ENCODE measurements around the gene ADI1. TPM values are rescaled to one million over a fixed set of nuclear protein-coding genes. Genes with fewer than 3 reads are reported as not detected.
A peak's percentile ranks its signal among the peaks of the same experiment; 100 is the strongest.

ADI1 gene
- polyA plus RNA-seq, 1 of the 3 experiments (the other 2 are of a cell fraction): 67.2 TPM

GRCh38 chr2:3518496-3519254, 656 bp downstream of the ADI1 start (continued):
- TF ChIP-seq, protein P1, sequence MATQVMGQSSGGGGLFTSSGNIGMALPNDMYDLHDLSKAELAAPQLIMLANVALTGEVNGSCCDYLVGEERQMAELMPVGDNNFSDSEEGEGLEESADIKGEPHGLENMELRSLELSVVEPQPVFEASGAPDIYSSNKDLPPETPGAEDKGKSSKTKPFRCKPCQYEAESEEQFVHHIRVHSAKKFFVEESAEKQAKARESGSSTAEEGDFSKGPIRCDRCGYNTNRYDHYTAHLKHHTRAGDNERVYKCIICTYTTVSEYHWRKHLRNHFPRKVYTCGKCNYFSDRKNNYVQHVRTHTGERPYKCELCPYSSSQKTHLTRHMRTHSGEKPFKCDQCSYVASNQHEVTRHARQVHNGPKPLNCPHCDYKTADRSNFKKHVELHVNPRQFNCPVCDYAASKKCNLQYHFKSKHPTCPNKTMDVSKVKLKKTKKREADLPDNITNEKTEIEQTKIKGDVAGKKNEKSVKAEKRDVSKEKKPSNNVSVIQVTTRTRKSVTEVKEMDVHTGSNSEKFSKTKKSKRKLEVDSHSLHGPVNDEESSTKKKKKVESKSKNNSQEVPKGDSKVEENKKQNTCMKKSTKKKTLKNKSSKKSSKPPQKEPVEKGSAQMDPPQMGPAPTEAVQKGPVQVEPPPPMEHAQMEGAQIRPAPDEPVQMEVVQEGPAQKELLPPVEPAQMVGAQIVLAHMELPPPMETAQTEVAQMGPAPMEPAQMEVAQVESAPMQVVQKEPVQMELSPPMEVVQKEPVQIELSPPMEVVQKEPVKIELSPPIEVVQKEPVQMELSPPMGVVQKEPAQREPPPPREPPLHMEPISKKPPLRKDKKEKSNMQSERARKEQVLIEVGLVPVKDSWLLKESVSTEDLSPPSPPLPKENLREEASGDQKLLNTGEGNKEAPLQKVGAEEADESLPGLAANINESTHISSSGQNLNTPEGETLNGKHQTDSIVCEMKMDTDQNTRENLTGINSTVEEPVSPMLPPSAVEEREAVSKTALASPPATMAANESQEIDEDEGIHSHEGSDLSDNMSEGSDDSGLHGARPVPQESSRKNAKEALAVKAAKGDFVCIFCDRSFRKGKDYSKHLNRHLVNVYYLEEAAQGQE (IDR thresholded peaks at IDR 0.05; ENCODE audit: low read depth, low read length): no peak
- TF ChIP-seq TAF1 (IDR thresholded peaks at IDR 0.05; ENCODE audit: borderline replicate concordance, low read depth, low read length) (peak; percentile 72; the same call in 1 of the 2 replicates), MEF2A (IDR thresholded peaks at IDR 0.05; ENCODE audit: borderline replicate concordance, low read depth) (no peak), SMC3 (IDR thresholded peaks at IDR 0.05; ENCODE audit: low read depth, low read length) (no peak), RAD21 (IDR thresholded peaks at IDR 0.05; ENCODE audit: low read length) (no peak), ELF1 (IDR thresholded peaks at IDR 0.05) (no peak)

GRCh38 chr2:3517948-3518495, 1.3 kb downstream of the ADI1 start:
- Histone ChIP-seq H3K4me3 (ENCODE audit: low read depth in 2 of 2, low read length in 1 of 2) (peak overlapping the region; percentile 78 to 82), H3K79me2 (ENCODE audit: insufficient read depth) (peaks cover 30% of the 10 kb centered on the region), H3K9me3 (no peaks in the 10 kb centered on the region), H3K9ac (peak overlapping the region; percentile 77), H2AFZ (ENCODE audit: low read depth) (peak overlapping the region; percentile 60), H3K27ac (ENCODE audit: low read depth in 2 of 2, low read length in 1 of 2) (peak overlapping the region; percentile 74 to 96), H3K36me3 (replicated peaks in 1 of 2; ENCODE audit: control insufficient read depth in 1 of 2, insufficient read depth in 2 of 2, low read length in 1 of 2) (peaks cover 16 to 21% of the 10 kb centered on the region in 2 experiments), H3K4me1 (ENCODE audit: control insufficient read depth in 1 of 2, insufficient read depth in 2 of 2, low read depth in 1 of 2, low read length in 1 of 2) (peaks cover 9 to 23% of the 10 kb centered on the region in 2 experiments), H4K20me1 (ENCODE audit: insufficient read depth) (no peaks in the 10 kb centered on the region), H3K4me2 (peak overlapping the region; percentile 78), H3K27me3 (ENCODE audit: insufficient read depth) (no peaks in the 10 kb centered on the region), H3K9me2 (no peaks in the 10 kb centered on the region), H3F3A (replicated peaks; ENCODE audit: insufficient read depth) (peaks cover 4% of the 10 kb centered on the region)
- 50% methylated on average over 3 of the region's 3 CpGs for WGBS (ENCODE audit: low lambda C conversion rate)
- no peak for DNase-seq
- CTCF ChIA-PET: interaction anchor here (2.2 kb wide), 1 partner anchor 133 kb away, joined by 5 read pairs; no protein-coding TSS in a partner anchor
- no peak for TF ChIP-seq GATA2 (CRISPR knock-in tag; IDR thresholded peaks at IDR 0.05)
- TF ChIP-seq MXI1 (IDR thresholded peaks at IDR 0.05; ENCODE audit: low read depth, low read length): no peak; the same call in 1 of the 2 replicates
- no peak for TF ChIP-seq TEAD4 (IDR thresholded peaks at IDR 0.05; ENCODE audit: borderline replicate concordance, insufficient read depth)
- TF ChIP-seq FOSL2 (IDR thresholded peaks at IDR 0.05; ENCODE audit: borderline replicate concordance, low read depth): no peak
- TF ChIP-seq, protein P1 (IDR thresholded peaks at IDR 0.05; ENCODE audit: low read depth, low read length): no peak
- no peak for TF ChIP-seq ELF1 (IDR thresholded peaks at IDR 0.05)
- TF ChIP-seq EP300 (IDR thresholded peaks at IDR 0.05; ENCODE audit: borderline replicate concordance in 1 of 2, low read depth in 1 of 2, low read length in 1 of 2): no peak
- TF ChIP-seq GABPA (IDR thresholded peaks at IDR 0.05; ENCODE audit: low read depth): no peak; the same call in 1 of the 2 replicates
- TF ChIP-seq, protein P2, sequence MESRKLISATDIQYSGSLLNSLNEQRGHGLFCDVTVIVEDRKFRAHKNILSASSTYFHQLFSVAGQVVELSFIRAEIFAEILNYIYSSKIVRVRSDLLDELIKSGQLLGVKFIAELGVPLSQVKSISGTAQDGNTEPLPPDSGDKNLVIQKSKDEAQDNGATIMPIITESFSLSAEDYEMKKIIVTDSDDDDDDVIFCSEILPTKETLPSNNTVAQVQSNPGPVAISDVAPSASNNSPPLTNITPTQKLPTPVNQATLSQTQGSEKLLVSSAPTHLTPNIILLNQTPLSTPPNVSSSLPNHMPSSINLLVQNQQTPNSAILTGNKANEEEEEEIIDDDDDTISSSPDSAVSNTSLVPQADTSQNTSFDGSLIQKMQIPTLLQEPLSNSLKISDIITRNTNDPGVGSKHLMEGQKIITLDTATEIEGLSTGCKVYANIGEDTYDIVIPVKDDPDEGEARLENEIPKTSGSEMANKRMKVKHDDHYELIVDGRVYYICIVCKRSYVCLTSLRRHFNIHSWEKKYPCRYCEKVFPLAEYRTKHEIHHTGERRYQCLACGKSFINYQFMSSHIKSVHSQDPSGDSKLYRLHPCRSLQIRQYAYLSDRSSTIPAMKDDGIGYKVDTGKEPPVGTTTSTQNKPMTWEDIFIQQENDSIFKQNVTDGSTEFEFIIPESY (IDR thresholded peaks at IDR 0.05; ENCODE audit: borderline replicate concordance, low read depth): no peak
- TF ChIP-seq YY1 (IDR thresholded peaks at IDR 0.05; ENCODE audit: low read depth): no peak
- TF ChIP-seq RAD21 (IDR thresholded peaks at IDR 0.05; ENCODE audit: low read length): no peak
- POLR2A ChIA-PET: interaction anchor here (0.9 to 2.8 kb wide), 6 partner anchors 13 to 140 kb away, joined by 3 to 19 read pairs (median 3); partner anchors contain the start of genes EIPR1 and RNASEH1

Measured in SK-N-SH (cell line).